OCI-M2 (cell line): ENCODE results near the gene CD70.
"Not testable (repeated sequence)": the region's sequence is repeated elsewhere in the genome, so short reads cannot be mapped to it uniquely, and the experiment has no call there.

Experiments
- DNase-seq: peaks from one replicate; lab custom pipeline; 2025; ENCODE audit not compliant: unreplicated experiment; lab: John Stamatoyannopoulos, UW

Gene CD70

DNA sequence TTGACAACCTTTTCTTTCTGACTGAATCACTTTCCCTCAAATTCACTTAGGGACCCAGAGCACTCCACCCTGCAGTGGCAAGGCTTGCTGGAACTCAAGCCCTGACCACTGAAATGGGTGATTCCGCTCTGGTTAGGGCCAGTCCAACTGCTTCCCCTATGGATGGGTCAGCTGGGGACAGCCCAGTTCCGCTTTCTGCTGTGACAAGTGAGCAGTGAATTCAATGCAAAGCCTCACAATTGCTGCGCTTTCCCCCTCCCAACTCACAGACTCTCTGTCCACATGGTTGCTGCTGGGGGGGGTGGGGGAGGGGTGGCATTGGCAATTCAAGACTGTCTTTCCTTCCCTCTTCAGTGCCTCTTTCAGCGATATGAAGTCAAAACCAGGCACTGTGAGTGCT is 18.7 kb downstream of the CD70 start:
- DNase-seq: no peak

DNA sequence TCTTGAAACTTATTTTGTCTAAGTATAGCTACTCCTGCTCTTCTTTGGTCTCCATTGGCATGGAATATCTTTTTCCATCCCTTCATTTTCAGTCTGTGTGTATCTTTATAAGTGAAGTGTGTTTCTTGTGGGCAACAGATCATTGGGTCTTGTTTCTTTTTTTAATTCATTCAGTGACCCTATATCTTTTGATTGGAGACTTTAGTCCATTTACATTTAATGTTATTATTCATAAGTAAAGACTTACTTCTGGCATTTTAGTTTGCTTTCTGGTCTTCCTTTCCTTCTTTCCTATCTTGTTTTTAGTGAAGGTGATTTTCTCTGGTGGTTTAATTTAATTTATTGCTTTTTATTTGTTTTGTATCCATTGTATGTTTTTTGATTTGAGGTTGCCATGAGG is 19.8 kb downstream of the CD70 start:
- no peak for DNase-seq

DNA sequence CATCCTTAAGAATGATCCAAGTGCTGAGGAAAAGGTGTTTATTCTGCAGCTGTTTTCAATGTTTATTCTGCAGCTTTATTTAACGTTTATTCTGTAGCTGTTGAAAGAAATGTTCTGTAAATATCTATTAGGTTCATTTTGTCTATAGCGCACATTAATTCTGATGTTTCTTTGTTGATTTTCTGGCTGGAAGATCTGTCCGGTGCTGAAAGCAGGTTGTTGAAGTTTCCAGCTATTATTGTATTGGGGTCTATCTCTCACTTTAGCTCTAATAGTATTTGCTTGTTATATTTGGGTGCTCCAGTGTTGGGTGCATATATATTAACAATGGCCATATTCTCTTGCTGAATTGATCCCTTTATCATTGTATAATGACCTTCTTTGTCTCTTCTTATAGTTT is 20.2 kb downstream of the CD70 start:
- DNase-seq: no peak

DNA sequence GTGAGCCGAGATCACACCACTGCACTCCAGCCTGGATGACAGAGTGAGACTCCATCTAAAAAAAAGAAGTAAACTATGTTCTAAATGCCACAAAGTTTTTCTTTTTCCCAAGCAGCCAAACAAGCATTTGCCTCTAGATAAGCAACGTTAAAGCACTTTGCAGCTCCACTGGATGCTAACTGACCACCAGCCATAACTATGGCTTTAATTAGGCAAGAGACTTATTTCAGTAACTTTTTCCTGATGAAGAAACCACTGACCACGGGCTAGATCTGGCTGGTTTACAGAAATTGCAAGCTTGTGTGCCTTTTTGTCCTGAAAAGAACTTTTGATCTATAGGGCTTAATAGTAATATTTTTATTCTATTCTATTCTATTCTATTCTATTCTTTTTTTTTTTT is 22.1 kb downstream of the CD70 start:
- DNase-seq: no peak

DNA sequence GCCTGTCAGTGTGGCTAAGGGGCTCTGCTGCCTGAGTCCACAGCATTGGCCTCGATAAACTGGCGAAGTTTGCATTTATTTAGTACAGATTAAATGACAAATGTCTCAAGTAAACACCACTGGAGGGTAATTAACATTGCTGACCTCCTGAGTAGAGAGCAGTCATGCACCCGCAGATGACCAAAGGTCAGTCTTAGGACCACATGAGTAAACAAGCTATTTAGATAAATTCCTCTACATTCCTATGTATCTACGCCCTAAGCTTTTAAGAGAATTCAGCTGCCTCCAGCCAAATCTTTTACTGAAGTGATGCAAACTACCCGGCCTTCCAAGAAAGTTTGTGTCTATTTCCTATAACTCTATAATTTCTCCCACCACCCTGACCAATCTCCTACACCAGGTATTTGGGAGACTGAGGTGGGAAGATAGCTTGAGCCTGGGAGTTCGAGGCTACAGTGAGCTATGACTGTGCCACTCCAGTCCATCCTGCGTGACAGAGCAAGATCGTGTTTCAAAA is 22.9 kb downstream of the CD70 start:
- DNase-seq: no peak

DNA sequence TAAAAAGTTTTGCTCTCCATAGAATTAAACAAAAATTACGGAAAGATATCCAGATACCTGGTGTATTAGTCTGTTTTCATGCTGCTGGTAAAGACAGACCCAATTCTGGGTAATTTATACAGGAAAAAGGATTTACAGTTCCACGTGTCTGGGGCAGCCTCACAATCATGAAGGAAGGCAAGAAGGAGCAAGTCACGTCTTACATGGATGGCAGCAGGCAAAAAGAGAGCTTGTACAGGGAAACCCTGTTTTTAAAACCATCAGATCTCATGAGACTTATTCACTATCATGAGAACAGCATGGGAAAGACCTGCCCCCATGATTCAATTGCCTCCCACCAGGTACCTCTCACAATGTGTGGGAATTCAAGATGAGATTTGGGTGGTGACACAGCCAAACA is 24.2 kb downstream of the CD70 start:
- DNase-seq: not testable (repeated sequence)

DNA sequence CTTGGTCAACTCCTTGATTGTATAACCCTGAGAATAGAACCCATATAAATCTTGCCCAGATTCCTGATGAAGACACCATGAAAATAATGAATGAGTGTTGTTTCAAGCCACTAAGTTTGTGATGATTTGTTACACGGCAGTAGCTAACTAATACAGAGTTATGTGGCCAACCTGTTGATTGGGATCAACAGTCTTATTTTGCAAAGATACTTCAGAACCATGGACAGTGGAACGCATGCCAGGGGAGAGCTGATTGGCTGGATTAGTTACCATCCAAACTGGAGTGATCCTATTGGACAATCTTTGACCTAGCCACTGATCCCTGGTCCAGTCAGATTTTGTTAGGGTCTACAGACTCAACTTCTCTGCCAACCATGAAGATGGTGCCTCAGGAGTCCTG is 26.6 kb downstream of the CD70 start:
- DNase-seq: no peak

DNA sequence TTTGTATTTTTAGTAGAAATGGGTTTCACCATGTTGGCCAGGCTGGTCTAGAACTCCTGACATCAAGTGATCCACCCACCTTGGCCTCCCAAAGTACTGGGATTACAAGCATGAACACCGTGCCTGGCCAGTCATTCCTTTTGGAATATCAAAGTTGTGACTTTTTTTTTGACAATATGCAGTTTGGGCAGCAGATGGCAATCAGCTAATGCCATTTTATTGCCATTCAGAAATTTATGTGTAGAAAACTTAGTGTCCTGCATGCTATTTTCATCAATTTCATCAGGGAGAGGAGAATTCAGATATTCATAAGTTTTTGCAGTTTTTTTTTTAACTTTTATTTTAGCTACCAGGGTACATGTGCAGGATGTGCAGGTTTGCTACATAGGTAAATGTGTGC is 28.5 kb downstream of the CD70 start:
- DNase-seq: not testable (repeated sequence)

DNA sequence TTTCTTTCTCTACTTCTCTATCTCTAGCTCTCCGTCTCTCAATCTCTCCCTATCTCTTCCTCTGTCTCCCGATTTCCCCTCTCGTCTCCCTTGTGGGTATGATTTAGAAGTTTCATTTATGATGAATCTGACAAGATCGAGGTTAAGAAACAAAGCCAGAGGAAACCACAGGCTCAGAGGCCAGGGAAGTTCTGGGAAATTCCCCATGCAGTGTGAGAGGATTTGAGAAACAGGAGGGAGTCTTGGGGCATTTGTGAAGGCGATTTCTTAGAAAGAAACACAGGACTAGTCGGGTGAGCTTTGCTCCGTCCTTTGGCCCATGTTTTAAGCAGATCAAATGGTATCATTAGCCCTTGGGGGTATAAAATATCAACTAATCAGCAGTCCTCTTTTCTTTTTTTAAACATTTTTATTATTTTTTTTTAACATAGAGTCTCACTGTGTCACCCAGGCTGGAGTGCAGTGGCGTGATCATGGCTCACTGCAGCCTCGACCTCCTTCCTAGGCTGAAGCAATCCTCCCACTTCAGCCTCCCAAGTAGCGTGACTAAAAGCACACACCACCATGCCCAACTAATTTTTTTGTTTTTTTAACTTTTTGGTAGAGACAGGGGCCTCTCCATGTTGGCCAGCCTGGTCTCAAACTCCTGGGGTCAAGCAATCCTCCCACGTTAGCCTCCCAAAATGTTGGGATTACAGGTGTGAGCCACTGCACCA is 34.3 kb downstream of the CD70 start:
- no peak for DNase-seq

DNA sequence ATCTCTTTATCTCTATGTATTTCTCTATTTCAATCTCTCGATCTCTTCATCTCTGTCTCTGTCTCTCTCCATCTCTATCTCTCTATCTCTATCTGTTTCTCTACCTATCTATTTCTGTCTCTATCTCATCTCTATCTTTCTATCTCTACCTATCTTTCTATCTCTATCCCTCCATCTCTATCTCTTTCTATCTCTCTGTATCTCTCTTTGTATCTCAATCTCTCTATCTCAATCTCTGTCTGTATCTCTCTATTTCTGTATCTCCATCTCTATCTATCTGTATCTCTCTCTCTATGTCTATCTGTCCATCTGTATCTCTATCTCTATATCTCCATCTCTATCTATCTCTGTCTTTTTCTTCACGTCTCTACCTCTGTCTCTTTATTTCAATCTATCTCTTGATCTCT is 34.9 kb downstream of the CD70 start:
- DNase-seq: no peak

DNA sequence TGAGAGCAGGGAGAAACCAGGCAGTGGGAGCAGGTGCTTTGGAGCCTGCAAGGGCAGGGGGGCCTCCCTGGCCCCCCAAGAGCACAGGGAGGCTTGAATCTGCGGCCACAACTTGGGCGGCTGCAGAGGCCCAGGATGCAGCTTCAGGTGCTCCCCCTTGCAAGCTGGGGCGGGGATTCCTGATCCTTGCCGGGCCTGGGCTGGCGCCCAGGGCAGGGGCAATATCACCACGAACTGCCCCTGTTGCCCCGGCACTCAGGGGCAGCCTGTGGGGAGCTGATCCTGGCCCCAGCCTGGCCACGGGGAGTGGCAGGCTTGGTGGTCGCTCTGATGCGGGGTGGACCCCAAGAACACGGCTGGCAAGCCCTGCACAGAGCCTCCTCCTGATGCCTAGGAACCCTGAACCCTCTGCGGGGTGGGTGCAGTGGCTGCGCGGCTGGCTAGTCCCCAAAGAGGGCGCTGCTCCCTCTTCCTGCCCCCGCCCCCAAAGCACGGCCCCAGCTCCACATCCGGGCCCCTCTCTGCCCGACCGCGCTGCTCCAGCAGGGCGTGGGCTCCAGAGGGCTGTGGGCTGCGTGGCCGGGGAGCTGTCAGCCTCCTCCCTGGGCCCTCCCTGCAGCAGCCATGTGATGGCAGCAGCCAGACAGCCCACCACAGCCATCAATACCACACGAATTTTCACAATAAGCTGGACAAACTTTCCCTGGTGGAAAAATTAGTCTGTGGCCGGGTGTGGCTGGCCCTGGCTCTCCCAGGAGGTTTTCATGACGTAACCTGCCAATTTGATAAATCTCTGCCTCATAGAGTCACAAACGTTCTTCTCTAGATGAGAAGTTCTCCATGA is 39.1 kb downstream of the CD70 start:
- DNase-seq: no peak

DNA sequence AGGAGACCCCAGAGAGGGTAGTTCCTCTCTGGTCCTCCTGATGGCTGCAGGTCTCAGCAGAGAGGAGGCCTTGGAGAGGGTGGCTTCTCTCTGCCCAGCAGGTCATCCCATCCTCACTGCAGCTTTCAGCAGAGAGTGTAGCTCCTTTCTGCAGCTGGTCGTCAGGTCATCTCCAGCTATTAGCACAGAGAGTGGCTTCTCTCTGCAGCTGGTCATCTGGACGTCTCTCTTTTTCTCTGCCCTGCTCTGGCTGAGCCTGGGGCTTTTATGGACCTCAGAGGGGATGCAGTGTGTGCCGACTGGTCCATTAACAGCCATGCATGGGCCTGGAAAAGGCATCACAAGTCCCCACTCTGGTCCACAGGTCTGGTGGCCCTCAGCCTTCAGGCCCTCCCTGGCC is 39.9 kb downstream of the CD70 start:
- no peak for DNase-seq

DNA sequence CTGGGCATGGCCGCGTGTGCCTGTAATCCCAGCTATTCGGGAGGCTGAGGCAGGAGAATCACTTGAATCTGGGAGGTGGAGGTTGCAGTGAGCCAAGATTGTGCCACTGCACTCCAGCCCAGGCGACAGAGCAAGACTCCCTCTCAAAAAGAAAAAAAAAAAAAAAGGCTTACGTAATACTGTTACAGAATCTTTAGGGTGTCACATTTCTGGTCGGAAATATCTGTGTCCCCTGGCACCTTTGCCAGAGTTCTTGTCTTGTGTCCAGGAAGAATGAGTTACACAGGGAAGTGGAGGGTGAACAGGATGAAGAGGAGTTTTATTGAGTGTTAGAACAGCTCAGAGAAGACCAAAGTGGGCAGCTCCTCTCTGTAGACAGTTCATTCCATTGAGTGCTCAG is 40.3 kb downstream of the CD70 start:
- DNase-seq: not testable (repeated sequence)

DNA sequence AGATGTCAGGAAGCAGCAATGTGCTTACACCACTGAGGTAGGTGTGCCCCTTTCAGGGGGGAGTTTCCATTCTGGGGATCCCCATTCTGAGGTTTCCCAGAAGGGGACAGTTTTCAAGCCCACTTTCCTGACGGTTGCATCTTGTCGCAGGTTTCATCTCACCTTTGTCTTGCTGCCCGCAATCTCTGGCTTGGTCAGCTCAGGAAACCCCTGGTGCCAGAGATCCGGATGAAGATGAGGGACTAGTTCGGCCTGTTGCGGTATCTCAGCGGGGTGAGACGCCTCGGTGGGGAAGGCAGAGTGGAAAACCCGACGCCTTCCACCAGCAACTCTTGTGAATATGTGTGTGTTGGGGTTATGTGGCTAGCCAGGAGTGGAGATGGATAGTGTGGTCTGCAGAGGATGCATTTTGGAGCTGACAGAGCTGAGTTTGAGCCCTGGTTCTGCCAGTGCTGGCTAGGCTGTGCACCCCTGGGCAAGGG is 47.0 kb downstream of the CD70 start:
- no peak for DNase-seq

DNA sequence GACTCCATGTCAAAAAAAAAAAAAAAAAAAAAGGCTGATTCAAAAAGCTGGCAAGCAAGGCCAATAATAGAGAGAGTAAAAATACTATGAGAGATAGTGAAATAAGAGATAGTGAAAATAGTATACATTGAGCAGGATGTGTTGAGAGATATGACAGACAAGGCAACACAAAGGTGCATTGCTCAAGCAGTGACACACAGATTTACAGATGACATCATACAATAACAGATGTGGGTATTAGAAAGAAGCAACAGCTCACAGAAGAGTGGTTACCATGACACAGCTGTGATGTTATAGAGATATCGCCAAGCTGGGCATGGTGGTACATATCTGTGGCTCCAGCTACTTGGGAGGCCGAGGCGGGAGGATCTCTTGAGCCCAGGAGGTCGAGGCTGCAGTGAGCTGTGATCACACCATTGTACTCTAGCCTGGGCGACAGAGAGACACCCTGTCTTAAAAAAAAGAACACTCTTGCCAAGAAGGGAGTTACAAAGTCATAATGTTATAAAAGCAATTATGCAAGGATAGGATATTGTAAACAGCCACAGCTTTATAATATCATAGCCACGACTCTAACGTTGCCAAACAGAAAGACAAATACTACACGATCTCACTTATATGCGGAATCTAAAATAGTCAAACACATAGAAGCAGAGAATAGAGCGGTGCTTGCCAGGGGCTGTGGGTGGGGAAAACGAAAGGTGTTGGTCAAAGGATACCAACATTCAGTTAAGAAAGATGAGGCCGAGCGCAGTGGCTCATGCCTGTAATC is 49.8 kb downstream of the CD70 start:
- DNase-seq: no peak

DNA sequence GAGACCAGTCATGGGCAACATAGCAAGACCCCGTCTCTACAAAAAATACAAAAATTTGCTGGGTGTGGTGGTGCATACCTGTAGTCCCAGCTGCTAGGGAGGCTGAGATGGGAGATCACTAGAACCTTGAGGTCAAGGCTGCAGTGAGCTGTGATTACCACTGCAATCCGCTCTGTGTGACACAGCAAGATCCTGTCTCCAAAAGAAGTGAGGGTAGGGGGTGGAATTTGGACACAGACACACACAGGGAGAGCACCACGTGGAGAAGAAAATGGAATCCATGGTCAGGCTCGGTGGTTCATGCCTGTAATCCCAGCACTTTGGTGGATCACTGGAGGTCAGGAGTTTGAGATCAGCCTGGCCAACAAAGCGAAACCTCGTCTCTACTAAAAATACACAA is 51.4 kb downstream of the CD70 start:
- no peak for DNase-seq
